ENCODE data around the gene PNMA6E. TPM values are rescaled to one million over a fixed set of nuclear protein-coding genes. Genes with fewer than 3 reads are reported as not detected.

PNMA6E gene
- total RNA-seq, 2 donors from 2014 or later = 6.9 TPM; not detected in 1

DNA sequence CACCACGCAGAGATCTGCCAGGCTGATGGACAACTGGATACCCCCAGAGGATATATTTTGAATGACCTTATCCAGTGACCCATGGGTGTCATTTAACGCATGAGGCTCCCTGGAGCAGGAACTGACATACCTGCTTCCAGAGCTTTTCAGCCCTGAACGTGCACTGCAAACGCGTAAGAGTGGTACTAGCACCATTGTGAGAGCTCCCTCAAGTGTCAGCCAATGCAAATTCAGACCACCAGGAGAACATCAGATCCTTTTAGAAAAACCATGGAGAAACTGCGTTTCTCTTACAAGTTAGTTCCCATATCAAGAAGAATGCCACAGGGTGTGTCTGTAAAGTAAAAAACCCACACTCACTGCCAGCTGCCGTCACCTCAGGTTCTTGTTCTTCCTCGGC, 37.4 kb upstream of the PNMA6E start:
- intact Hi-C loops (cut with DNase I) = no loop called here
- H3K4me1 ChIP-seq (replicated peaks) = no peaks in the 10 kb centered on the region
- no peak overlapping the region for H3K27ac ChIP-seq
- no peaks in the 10 kb centered on the region for H3K9me3 ChIP-seq
- TF ChIP-seq POLR2AphosphoS5 (IDR thresholded peaks at IDR 0.05) = no peak
- TF ChIP-seq POLR2A (IDR thresholded peaks at IDR 0.05) = no peak
- TF ChIP-seq, protein P1, sequence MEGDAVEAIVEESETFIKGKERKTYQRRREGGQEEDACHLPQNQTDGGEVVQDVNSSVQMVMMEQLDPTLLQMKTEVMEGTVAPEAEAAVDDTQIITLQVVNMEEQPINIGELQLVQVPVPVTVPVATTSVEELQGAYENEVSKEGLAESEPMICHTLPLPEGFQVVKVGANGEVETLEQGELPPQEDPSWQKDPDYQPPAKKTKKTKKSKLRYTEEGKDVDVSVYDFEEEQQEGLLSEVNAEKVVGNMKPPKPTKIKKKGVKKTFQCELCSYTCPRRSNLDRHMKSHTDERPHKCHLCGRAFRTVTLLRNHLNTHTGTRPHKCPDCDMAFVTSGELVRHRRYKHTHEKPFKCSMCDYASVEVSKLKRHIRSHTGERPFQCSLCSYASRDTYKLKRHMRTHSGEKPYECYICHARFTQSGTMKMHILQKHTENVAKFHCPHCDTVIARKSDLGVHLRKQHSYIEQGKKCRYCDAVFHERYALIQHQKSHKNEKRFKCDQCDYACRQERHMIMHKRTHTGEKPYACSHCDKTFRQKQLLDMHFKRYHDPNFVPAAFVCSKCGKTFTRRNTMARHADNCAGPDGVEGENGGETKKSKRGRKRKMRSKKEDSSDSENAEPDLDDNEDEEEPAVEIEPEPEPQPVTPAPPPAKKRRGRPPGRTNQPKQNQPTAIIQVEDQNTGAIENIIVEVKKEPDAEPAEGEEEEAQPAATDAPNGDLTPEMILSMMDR (IDR thresholded peaks at IDR 0.05) = no peak
- H3K27me3 ChIP-seq (replicated peaks; ENCODE audit: insufficient read depth) = no peaks in the 10 kb centered on the region
- 19% methylated on average over 8 of the region's 8 CpGs for WGBS
- H3K4me3 ChIP-seq = no peak overlapping the region
- H3K36me3 ChIP-seq = no peaks in the 10 kb centered on the region
- no peak for DNase-seq (ENCODE audit: low spot score)

DNA sequence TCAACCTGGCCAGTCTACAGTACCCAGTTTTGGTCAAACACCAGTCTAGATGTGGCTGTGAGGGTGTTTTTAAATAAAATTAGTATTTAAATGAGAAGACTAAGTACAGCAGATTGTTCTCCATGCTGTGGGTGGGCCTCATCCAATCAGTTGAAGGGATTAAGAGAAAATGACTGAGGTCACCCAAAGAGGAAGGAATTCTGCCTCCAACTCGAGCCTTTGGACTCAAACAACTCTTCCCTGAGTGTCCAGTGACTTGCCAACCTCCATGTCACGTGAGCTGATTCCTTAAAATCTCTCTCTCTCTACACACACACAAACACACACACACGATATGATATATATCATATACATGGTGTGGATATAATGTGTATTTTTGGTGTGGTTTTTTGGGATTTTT, 34.7 kb upstream of the PNMA6E start:
- Histone ChIP-seq H3K4me1 (replicated peaks) (no peaks in the 10 kb centered on the region), H3K4me3 (no peak overlapping the region), H3K9me3 (no peaks in the 10 kb centered on the region), H3K36me3 (no peaks in the 10 kb centered on the region), H3K27me3 (replicated peaks; ENCODE audit: insufficient read depth) (no peaks in the 10 kb centered on the region), H3K27ac (no peak overlapping the region)
- no peak for DNase-seq (ENCODE audit: low spot score)
- intact Hi-C loops (cut with DNase I) = no loop called here
- whole genome bisulfite sequencing = 50% methylated on average over 3 of the region's 3 CpGs
- TF ChIP-seq, protein P1 (IDR thresholded peaks at IDR 0.05) = no peak
- TF ChIP-seq POLR2A (IDR thresholded peaks at IDR 0.05) (no peak), POLR2AphosphoS5 (IDR thresholded peaks at IDR 0.05) (no peak)

DNA sequence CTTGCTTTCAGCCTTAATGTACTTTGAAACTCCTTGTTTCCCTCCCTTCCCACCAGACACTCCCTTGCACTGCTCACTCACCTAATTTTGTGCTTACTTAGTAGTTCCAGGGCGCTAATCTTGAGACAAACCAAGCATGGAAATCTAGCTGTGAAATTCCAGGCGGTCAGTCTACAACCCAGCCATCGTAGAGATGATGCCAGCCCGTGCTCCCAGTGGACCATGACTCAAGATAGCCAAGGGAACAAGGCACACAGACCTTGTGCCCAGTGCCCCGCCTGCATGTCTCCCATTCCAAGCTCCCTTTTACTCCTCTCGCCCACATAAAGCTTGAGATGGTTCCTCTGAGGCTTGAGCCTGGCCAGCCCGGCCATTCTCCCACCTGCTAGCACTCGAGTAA, 33.7 kb upstream of the PNMA6E start:
- TF ChIP-seq POLR2AphosphoS5 (IDR thresholded peaks at IDR 0.05) (no peak), POLR2A (IDR thresholded peaks at IDR 0.05) (no peak)
- TF ChIP-seq, protein P1 (IDR thresholded peaks at IDR 0.05) = no peak
- no peak for DNase-seq (ENCODE audit: low spot score)
- Histone ChIP-seq H3K9me3 (no peaks in the 10 kb centered on the region), H3K27ac (no peak overlapping the region), H3K27me3 (replicated peaks; ENCODE audit: insufficient read depth) (no peaks in the 10 kb centered on the region), H3K4me1 (replicated peaks) (no peaks in the 10 kb centered on the region), H3K4me3 (no peak overlapping the region), H3K36me3 (no peaks in the 10 kb centered on the region)
- WGBS = 93% methylated on average over 7 of the region's 8 CpGs
- intact Hi-C loops (cut with DNase I) = no loop called here

DNA sequence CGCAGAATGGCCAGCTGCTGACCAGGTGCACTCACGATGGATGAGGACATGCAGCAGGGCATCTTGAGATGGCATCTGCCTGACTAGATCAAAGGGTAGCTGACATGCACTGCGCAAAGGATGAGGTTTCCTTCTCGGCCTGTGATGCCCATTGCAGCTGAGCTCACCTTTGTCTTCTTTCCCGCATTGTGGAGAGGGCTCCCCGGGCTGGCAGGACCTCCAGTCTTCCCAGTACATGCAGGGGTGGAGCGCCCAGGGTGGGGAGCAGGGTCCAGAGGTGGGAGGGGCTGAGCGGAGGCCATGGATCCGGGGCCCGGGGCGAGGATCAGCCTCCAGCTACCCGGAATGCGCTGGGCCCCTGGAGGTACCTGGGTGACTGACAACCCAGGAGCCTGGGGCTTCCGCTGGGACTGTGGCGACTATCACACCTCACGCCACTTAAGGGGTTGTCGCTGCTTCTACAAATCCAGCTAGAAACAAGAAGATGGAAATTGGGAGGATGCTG, 32.7 kb upstream of the PNMA6E start:
- no peak overlapping the region for H3K27ac ChIP-seq
- intact Hi-C loops (cut with DNase I) = no loop called here
- H3K4me3 ChIP-seq = no peak overlapping the region
- H3K36me3 ChIP-seq = no peaks in the 10 kb centered on the region
- no peaks in the 10 kb centered on the region for H3K9me3 ChIP-seq
- TF ChIP-seq POLR2A (IDR thresholded peaks at IDR 0.05) (no peak), POLR2AphosphoS5 (IDR thresholded peaks at IDR 0.05) (no peak)
- TF ChIP-seq, protein P1 (IDR thresholded peaks at IDR 0.05) = no peak
- 96% methylated on average over 8 of the region's 17 CpGs for WGBS
- no peaks in the 10 kb centered on the region for H3K27me3 ChIP-seq (replicated peaks; ENCODE audit: insufficient read depth)
- no peaks in the 10 kb centered on the region for H3K4me1 ChIP-seq (replicated peaks)
- DNase-seq (ENCODE audit: low spot score) = no peak

DNA sequence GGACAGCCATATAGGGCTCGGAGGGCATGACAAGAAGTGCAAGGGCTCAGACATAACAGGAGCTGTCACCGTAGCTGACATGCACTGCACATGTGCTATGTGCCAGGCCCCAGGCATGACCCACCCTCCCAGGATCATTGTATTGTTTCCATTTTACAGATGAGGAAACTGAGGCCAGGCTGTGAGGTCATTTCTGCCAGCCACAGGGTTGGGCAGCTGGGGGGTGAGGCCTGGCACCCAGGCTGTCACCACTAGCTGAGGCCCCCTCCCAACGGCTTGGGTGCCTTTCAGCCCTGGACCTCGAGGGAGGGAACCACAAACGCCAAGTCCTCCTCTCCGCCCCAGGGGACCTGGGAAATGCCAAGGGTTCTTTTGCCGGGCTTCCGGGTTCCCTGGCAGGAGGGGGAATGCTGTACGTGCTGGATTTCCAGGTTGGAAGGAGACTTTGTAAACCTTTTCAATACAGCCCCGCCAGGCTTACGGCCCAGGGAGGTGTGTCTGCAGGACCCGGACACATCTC, 32.1 kb upstream of the PNMA6E start:
- WGBS = 76% methylated on average over 7 of the region's 12 CpGs
- H3K9me3 ChIP-seq = no peaks in the 10 kb centered on the region
- no peaks in the 10 kb centered on the region for H3K27me3 ChIP-seq (replicated peaks; ENCODE audit: insufficient read depth)
- intact Hi-C loops (cut with DNase I) = no loop called here
- no peak overlapping the region for H3K27ac ChIP-seq
- DNase-seq (ENCODE audit: low spot score) = no peak
- H3K4me1 ChIP-seq (replicated peaks) = no peaks in the 10 kb centered on the region
- no peaks in the 10 kb centered on the region for H3K36me3 ChIP-seq
- TF ChIP-seq, protein P1 (IDR thresholded peaks at IDR 0.05) = no peak
- TF ChIP-seq POLR2A (IDR thresholded peaks at IDR 0.05) (no peak), POLR2AphosphoS5 (IDR thresholded peaks at IDR 0.05) (no peak)
- H3K4me3 ChIP-seq = no peak overlapping the region

Data from prostate gland (tissue), 2 donors.